DOHH2 (cell line): ENCODE data around the gene MESD.

Experiments
- H3F3A ChIP-seq: fragments of 200-600 bp; sonication (generic), shearing (Covaris generic); 2 replicates; pipeline ENCODE4 v1.6.0; 2016; ENCODE audit warnings: antibody characterized with exemption, mild to moderate bottlenecking; ENCODE audit not compliant: control insufficient read depth, insufficient read depth
- H3K27ac ChIP-seq: fragments of 200-600 bp; sonication (generic); 2 replicates; pipeline ENCODE4 v1.5.1; 2014; ENCODE audit warnings: low read depth, mild to moderate bottlenecking, low read length, moderate library complexity
- H3K27me3 ChIP-seq: fragments of 200-600 bp; sonication (generic); 2 replicates; pipeline ENCODE4 v1.6.1; 2014; ENCODE audit warnings: mild to moderate bottlenecking, low read length, mixed read lengths; ENCODE audit not compliant: control insufficient read depth
- H3K36me3 ChIP-seq: fragments of 200-600 bp; sonication (generic); 2 replicates; pipeline ENCODE4 v1.6.1; 2014; ENCODE audit warnings: mild to moderate bottlenecking, low read length, moderate library complexity, mixed read lengths; ENCODE audit not compliant: control insufficient read depth
- H3K4me1 ChIP-seq: fragments of 200-600 bp; sonication (generic); 2 replicates; pipeline ENCODE4 v1.6.1; 2014; ENCODE audit warnings: mild to moderate bottlenecking, low read length, mixed read lengths; ENCODE audit not compliant: control insufficient read depth
- H3K4me2 ChIP-seq: fragments of 200-600 bp; sonication (generic); 2 replicates; pipeline ENCODE4 v1.6.0; 2014; ENCODE audit warnings: mild to moderate bottlenecking, low read length, moderate library complexity
- H3K4me3 ChIP-seq: fragments of 200-600 bp; sonication (generic); 2 replicates; pipeline ENCODE4 v1.5.1; 2014; ENCODE audit warnings: mild to moderate bottlenecking, low read length, mixed read lengths
- H3K79me2 ChIP-seq: fragments of 200-600 bp; sonication (generic); 2 replicates; pipeline ENCODE4 v1.6.1; 2014; ENCODE audit warnings: mild to moderate bottlenecking, low read length, mixed read lengths; ENCODE audit not compliant: control insufficient read depth
- H3K9me2 ChIP-seq: fragments of 200-600 bp; sonication (generic); replicated peaks from 2 replicates; pipeline ENCODE4 v1.6.1; 2014; ENCODE audit warnings: mild to moderate bottlenecking, low read length, mixed read lengths; ENCODE audit not compliant: control insufficient read depth
- H3K9me3 ChIP-seq: fragments of 200-600 bp; sonication (generic); 2 replicates; pipeline ENCODE4 v1.6.1; 2014; ENCODE audit warnings: antibody characterized with exemption, low read length, mixed read lengths; ENCODE audit not compliant: control insufficient read depth, insufficient read depth
- H4K20me1 ChIP-seq: fragments of 200-600 bp; sonication (generic); 2 replicates; pipeline ENCODE4 v1.6.0; 2014; ENCODE audit warnings: low read depth, mild to moderate bottlenecking, antibody characterized with exemption, low read length, moderate library complexity; ENCODE audit not compliant: control insufficient read depth, insufficient read depth
- CTCF ChIP-seq: fragments of 200-600 bp; sonication (generic); IDR thresholded peaks from one replicate; pipeline ENCODE4 v1.5.1; 2014; ENCODE audit warnings: antibody characterized with exemption, mild to moderate bottlenecking, low read depth, low read length; ENCODE audit not compliant: poor library complexity, severe bottlenecking
- EZH2phosphoT487 ChIP-seq: fragments of 200-600 bp; sonication (generic); IDR thresholded peaks from 2 replicates; pipeline ENCODE4 v1.6.1; 2017; ENCODE audit warnings: borderline replicate concordance, mild to moderate bottlenecking, antibody characterized with exemption, low read length, moderate library complexity, mixed read lengths

The MESD gene

GRCh38 chr15:81033508-81033907 lies 43.9 kb upstream of the MESD start:
- no peaks in the 10 kb centered on the region for H3K9me2 ChIP-seq
- H3K36me3 ChIP-seq, result no peaks in the 10 kb centered on the region
- no peaks in the 10 kb centered on the region for H4K20me1 ChIP-seq
- no peak overlapping the region for H3K27ac ChIP-seq
- H3K9me3 ChIP-seq, result no peaks in the 10 kb centered on the region
- H3K4me1 ChIP-seq, result peaks cover 7% of the 10 kb centered on the region; the same call in 1 of the 2 replicates
- no peak overlapping the region for H3K4me2 ChIP-seq
- H3K79me2 ChIP-seq, result no peaks in the 10 kb centered on the region
- H3F3A ChIP-seq, result no peaks in the 10 kb centered on the region
- H3K27me3 ChIP-seq, result no peaks in the 10 kb centered on the region
- TF ChIP-seq CTCF (no peak), EZH2phosphoT487 (no peak)
- H3K4me3 ChIP-seq, result no peak overlapping the region

- Histone ChIP-seq H3K9me2 (no peaks in the 10 kb centered on the region), H3K27me3 (no peaks in the 10 kb centered on the region), H3K36me3 (no peaks in the 10 kb centered on the region), H3F3A (no peaks in the 10 kb centered on the region), H3K27ac (no peak overlapping the region), H3K79me2 (no peaks in the 10 kb centered on the region), H3K4me3 (no peak overlapping the region), H3K4me2 (no peak overlapping the region), H3K4me1 (peaks cover 7% of the 10 kb centered on the region; the same call in 1 of the 2 replicates), H4K20me1 (no peaks in the 10 kb centered on the region), H3K9me3 (no peaks in the 10 kb centered on the region)
- no peak for TF ChIP-seq CTCF
- TF ChIP-seq EZH2phosphoT487, result no peak
These were observed 43.2 kb upstream of the MESD start for GRCh38 chr15:81032818-81033217.

- Histone ChIP-seq H3K36me3 (no peaks in the 10 kb centered on the region), H3K4me3 (no peak overlapping the region), H3K4me2 (no peak overlapping the region), H3K4me1 (peaks cover 7% of the 10 kb centered on the region; the same call in 1 of the 2 replicates), H3K79me2 (no peaks in the 10 kb centered on the region), H3K9me2 (no peaks in the 10 kb centered on the region), H3K27me3 (no peaks in the 10 kb centered on the region), H3K27ac (no peak overlapping the region), H3K9me3 (no peaks in the 10 kb centered on the region), H3F3A (no peaks in the 10 kb centered on the region), H4K20me1 (no peaks in the 10 kb centered on the region)
- TF ChIP-seq CTCF (no peak), EZH2phosphoT487 (no peak)
These were observed 42.7 kb upstream of the MESD start for GRCh38 chr15:81032355-81032754.
